UCSD-AML1 (cell line): ENCODE results near the gene CENPO.
A peak's percentile ranks its signal among the peaks of the same experiment; 100 is the strongest.
"Not testable (repeated sequence)": the region's sequence is repeated elsewhere in the genome, so short reads cannot be mapped to it uniquely, and the experiment has no call there.

Source experiments
- DNase-seq: peaks from one replicate; lab custom pipeline; 2025; ENCODE audit not compliant: unreplicated experiment; lab: John Stamatoyannopoulos, UW

The CENPO gene

DNA sequence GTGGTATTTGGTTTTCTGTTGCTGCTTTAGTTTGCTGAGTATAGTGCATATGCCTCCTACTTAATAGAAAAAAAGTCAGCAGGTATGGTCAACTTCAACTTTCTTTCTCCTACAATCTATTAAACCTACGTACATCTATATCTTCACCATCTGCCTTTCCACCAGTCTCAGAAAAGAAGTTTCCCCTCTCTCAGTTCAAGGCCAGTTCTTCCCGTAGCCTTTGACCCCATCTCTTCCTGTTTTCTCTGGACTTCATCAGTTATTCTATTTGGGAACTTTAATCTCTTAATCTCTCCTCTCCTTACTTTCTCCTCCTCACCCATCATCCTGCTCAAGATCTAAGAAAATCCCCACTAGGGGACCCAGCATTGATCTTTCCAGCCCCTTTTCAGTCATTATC is 5.7 kb upstream of the CENPO start:
- DNase-seq, result no peak

DNA sequence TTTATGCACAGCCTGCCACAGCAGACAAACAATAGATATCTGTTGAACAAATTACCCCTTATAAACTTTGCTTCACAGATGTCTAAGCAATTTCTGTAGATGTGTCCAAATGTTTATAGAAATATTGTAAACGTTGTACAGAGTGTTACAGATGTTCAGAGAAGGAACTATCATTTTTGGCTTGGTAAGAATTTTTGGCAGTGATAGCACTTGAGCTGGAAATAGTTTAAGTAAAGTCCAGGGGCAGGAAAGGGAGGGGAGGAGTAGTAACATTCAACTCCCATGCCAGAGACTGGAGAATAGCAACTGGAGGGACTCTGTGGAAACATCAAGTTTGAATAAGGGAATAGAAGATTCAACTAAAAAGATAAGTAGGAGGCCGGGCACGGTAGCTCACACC is 4.4 kb upstream of the CENPO start:
- DNase-seq, result no peak

DNA sequence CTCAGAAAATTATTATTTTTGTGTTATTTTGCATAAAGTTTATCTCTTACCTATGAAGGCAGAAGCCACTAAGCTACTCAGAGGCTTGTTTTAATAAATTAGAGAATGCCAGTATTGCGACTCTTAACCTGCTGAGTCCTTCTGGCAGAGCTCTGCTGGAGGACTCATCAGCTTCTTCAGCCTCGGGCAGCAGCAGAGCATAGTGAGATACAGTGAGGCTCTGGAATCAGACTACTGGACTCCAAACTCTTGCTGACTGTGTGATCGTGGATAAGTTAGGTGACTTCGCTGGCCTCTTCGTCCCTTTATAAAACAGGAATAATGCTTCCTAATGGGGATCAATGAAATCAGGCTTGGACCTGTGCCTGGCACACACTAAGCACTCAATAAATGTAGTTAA is 1.8 kb upstream of the CENPO start:
- DNase-seq, result no peak

DNA sequence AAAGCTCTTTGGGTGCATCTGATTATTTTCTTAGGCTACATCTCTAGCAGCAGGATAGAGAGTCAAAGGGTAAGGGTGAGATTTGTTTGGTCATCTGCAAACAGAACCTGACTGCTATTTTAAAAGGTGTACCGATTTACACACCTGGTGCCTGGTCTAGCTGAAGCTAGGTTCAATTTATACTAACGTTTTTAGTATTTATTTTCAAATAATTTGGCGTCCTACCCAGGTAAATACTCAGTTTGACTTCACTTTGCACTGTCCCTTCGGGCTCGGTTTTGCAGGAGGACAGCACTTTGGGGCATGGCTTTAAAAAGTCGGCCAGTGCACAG is 717 bp upstream of the CENPO start:
- DNase-seq, result no peak

DNA sequence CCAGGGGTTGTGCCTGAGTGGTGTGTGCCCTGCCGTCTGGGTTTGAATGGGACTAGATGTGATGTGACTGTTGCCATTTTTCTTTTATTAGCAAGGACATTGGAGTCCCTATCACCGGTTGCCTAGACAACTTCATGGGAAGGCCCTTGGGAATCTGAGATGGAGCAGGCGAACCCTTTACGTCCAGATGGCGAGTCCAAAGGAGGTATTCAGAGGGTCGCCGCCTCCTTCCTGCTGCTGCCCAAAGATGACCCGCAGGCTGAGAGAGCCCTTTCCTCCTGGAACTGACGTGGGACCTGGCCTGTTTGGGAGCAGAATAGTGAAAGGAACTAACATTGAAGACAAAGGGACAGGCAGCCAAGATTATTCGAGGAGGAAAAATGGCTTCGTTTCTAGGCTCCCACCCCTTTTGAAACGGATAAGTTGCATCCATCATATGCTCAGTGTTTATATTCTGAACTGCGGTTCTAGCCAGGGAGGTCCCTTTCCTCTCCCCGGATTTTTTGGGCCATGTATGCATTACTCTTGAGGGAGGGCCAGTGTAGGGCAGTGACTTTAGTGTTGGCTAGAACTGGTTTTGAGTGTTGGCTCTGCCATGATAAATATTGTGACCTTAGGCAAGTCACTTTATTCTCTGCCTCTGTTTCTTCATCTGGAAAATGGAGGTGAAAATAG is 673 bp downstream of the CENPO start:
- peak; percentile 57 for DNase-seq

DNA sequence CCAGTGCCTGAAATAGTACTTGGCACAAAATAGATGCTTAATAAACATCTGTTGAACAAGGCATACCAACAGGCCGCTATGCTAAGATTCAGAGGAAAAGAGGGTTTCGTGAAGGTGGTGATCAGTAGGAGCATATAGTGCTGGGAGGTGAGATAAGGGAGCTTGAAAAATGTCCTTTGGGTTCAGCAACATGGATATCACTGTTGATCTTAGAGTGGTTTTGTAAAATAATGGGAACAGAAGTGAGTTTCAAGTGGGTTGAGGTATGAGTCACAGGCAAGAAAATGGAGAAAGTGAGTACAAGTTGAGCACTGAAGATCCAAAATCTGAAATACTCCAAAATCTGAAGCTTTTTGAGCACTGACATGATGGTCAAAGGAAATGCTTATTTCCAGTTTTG is 4.4 kb downstream of the CENPO start:
- no peak for DNase-seq

DNA sequence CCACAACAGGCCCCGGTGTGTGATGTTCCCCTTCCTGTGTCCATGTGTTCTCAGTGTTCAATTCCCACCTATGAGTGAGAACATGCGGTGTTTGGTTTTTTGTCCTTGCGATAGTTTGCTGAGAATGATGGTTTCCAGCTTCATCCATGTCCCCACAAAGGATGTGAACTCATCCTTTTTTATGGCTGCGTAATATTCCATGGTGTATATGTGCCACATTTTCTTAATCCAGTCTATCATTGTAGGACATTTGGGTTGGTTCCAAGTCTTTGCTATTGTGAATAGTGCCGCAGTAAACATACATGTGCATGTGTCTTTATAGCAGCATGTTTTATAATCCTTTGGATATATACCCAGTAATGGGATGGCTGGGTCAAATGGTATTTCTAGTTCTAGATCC is 7.3 kb downstream of the CENPO start:
- not testable (repeated sequence) for DNase-seq

DNA sequence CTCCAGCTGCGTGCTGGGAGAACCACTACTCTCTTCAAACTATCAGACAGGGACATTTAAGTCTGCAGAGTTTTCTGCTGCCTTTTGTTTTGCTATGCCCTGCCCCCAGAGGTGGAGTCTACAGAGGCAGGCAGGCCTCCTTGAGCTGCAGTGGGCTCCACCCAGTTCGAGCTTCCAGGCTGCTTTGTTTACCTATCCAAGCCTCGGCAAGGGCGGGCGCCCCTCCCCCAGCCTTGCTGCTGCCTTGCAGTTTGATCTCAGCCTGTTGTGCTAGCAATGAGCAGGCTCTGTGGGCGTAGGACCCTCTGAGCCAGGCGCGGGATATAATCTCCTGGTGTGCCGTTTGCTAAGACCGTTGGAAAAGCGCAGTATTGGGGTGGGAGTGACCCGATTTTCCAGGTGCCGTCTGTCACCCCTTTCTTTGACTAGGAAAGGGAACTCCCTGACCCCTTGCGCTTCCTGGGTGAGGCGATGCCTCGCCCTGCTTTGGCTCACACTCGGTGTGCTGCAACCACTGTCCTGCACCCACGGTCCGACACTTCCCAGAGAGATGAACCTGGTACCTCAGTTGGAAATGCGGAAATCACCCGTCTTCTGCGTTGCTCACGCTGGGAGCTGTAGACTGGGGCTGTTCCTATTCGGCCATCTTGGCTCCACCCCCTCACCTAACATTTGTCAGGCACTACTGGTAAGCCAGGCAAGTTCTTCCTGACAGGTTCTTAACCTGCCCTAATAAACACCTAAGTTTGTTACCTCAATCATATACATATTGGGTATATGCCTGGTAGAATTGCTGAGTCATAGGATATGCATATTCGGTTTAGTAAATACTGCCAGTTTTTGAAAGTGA is 12.8 kb downstream of the CENPO start:
- DNase-seq, result not testable (repeated sequence)

DNA sequence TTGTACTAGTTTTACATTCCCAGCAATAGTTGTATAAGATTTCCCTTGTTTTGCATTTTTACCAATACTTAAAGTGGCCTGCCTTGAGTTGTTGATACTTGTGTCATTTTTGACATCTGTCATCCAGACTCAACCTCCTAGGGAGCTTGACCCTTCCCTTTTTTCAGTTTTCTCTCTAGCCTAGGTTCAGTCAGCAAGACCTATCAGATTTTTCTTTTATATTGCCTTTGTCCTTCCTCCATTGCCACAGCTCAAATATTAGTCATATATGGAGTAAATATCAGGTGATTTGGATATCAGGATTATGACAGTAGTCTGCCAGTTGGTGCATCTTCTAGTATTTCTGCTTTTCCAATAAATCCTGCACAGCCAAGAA is 13.4 kb downstream of the CENPO start:
- no peak for DNase-seq

DNA sequence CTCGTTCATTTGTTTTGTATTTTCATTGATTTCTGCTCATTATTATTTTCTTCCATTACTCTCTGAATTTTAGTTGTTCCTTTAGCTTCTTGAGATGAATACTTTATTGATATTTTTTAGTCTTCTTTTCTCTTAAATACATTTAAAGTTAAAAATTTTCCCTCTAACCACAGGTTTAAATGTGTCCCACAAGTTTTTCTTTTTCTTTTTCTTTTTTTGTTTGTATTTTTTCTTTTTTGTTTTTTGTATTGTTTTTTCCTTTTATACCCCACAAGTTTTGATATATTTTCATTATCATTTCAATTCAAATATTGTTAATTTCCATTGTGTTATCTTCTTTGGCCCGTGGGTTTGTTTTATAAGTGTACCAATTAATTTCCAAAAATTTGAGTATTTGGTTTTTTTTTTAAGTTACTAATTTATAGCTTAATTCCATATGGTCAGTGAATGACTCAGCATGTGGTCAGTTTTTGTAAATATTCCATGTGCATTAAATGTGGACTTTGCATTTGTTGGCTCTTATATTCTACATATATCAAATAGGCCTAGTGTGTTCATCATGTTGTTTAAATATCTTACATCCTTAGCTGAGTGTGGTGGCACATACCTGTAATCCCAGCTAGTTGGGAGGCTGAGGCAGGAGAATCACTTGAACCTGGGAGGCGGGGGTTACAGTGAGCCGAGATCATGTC is 16.2 kb downstream of the CENPO start:
- no peak for DNase-seq

DNA sequence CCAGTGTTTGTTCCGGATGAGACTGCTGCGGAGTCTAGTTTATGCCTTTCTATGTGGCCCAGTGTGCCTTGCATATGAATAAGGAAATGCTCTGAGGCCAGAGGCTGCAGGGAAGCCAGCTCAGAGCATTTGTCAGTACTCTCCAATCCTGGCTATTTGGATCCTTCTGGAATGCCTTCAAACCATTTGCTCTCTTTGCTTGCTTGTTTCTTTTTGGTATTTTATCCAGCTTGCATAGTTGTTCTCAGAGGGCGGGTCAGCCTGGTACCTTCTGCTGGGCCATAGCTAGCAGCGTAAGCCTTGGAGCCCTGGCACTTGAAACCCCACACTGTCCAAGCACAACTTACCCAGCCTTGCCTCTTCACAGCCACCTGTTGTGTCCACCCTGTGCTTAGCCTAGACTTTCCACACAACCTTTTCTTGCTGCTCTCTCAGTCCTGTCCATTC is 20.5 kb downstream of the CENPO start:
- no peak for DNase-seq

DNA sequence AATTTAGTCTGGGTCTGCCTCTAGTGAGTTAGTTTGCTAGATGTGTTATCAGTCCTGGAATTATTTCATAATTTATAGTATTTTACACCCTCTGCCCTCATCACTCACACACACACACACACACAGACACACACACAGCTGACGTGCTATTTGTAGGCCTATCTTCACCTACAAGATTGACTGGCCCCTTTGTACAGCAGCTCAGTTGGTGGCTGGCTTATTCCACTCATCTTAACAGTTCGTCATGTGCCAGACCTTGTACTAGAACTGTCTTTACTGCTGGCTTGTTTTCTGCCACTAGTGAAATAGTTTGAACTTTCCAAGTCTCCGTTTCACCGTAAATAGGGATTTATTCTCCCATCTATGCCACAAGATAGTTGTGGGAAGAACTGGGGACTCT is 21.3 kb downstream of the CENPO start:
- DNase-seq, result no peak

DNA sequence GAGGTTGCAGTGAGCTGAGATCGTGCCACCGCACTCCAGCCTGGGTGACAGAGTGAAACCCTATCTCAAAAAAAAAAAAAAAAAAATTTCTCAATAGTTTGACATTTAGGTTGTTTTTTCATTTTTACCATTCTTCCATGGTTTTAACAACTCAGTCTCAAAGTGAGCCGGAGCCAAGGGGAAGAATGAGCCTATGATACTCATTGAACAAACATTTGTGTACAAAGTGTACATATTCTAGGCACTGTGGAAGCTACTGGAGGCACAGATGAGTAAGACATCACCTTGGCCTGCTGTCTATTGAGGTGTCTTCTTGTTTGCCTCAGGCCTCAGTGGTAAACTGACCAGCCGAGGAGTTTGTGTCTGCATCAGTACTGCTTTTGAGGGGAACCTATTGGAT is 21.9 kb downstream of the CENPO start:
- DNase-seq, result no peak

DNA sequence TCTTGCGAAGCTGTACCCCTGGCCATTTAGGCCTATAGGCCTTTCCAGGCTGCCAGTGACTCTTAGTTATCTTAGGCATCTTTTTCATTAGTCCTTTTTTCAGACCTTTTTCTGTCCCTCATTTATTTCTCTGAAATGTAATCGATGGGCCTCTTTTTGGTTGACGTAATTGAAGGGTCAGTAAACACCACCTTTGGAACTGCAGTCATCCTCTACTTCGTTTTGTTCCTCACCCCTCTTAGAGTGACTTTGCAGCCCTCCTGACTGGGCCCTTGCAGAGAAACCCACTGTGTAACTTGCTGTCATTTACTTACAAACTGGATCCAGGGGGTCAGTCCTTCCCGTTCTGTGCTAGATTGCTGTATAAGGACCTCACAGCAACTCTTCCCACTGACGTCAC is 23.2 kb downstream of the CENPO start:
- DNase-seq, result no peak

DNA sequence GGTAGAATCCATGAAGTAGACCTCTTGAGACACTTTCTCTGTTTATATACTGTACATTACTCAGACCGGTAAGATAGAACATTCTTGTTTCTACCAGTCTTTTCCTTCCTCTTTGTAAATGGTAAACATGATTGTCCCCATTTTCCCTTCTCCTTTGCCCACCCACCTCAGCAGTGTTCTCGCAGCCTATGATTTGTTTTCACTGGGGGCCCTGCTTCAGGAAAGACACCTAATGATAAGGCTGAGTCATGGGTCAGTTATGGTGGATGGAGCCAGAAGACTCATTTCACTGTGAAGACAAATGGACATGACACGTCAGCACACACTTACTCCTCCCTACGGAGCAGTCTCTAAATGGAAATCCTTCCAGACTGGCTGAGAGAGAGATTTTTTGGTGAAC is 23.7 kb downstream of the CENPO start:
- DNase-seq, result no peak

DNA sequence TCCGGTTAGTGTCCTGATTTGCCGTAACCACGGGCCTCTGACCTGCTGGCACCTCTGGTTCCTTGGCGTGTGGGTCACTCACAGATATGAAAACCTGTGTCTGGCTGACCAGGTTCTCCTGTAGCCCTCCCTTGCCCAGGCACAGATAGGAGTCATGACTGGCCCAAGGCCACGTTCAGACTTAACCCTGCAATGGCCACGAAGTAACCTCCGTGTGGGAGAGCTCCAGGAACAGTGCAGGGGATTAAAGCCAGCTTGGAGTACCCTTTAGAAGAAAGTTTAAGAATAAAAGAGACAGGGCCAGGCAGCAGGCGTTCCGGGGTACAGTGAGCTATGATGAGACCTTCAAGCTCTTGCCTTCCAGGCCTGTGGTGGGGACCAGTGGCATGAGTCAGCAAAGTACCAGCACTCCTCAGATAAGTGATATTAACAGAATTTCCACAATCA is 25.5 kb downstream of the CENPO start:
- no peak for DNase-seq

DNA sequence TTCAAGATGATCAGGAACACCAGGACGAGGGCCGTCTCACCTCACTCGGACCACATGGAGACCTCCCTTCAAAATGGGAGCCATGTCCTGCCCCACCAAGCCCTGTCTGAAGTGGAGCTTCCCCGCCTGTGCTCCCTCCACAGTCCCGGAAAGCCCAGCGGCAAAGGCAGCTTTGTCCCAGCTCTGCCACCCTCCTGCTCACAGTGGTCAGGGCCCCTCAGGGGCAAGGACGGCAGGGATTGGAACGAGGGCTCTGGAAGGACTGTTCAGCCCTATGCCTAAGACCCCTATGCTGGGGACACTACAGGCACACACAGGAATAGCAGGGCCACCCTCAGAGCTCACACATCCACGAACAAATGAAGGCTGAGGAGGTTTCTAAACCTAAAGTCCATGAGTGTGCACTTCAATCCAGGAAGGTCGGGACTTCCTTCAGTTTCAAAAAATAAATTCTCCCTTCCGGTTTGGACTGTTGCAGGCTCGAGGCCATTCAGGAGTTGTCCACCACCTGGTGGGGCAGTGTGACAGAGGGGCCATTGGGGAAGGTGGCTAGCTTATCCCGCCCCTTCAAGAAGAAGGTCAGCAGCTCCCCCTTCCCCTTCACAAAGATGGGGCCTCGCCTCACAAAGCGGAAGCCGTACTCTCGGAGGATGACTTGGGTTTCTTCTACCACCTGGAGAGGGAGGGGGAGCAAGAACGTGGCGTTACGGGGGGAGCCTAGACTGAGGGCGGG is 26.4 kb downstream of the CENPO start:
- DNase-seq, result no peak

DNA sequence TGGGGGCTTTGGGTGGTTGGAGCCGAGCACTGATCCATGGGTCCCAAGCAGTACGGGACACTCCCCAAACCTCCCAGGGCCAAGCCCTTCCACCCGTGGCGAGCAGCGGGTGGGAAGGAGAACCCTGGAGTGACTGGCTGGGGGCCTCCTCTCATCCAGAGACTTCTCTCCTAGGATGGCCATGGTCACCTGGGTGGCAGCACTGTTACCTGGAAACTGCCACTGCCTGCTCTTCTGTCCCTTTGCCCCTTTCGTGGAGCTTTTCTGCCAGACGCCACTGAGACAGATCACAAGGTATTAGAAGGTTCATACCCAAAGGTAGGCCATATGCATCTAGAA is 26.9 kb downstream of the CENPO start:
- no peak for DNase-seq

DNA sequence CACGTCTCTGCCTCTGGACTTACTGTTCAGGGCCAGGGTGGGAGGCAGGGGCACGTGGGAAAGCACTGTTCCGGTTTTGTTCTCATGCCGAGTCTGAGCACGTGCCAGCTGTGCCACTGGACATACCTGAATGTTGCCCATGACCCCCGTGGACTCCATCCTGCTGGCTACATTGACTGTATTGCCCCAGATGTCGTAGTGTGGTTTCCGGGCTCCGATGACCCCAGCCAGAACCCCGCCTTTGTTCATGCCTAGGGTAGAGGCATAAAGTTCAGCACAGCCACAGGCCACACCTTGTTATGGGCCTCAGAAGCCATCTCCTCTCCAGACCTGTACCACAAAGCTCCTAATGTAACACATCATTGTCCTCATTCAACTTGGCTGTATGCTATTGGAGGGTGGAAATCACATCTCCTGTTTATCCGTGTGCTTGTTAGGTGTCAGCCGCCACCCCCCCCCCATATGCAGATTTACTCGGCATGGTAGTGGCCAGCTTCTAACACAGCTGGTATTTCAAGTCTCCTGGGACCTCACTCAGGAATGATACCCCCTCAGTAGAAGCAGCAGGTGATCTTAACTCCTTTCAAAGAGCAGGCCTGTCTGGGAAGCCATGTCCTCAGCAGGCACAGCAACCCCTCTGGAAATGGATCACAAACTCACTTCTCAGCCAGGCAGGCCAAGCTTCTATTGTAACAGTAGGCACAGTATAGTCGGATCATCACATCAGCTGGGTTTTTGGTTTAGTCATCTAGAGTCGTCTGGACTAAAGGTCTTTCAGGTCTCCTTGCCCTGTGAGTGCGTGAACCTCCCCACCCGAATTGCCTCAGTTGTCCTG is 27.6 kb downstream of the CENPO start:
- no peak for DNase-seq

DNA sequence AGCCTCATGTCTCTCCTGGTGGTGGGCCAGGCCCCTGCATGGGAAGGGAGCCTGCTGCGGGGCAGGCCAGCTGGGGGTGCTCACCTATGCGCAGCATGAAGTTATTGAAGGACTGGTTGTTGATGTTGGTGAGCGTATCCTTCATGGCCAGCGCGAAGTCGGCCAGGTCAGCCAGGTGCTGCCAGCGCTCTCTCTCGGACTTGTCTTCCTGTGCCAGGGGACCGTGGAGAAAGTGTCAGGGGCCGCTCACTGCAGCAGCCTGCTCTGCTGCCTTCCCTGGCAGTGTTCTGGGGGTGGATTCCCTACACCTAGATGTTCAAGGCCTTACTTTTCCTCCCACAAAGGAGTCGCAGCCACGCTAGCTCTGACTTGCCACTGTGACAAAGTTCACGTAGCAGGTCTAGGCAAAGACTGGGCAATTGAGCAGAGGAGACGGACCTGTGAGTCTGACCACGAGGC is 28.2 kb downstream of the CENPO start:
- no peak for DNase-seq
